H9 (cell line): ENCODE measurements around the gene RBKS. TPM values are rescaled to one million over a fixed set of nuclear protein-coding genes. Genes with fewer than 3 reads are reported as not detected.

Experiments
- DNase-seq: peaks from one replicate; pipeline ENCODE4 v3.0.0-alpha.2; 2017
- H2AFZ ChIP-seq: one replicate; pipeline ENCODE4 v1.6.1; 2013; ENCODE audit warnings: mild to moderate bottlenecking, low read length, control low read depth, moderate library complexity
- H2AK5ac ChIP-seq: 2 replicates; pipeline ENCODE4 v1.6.1; 2013; ENCODE audit warnings: low read length, control low read depth, mixed read lengths; ENCODE audit not compliant: insufficient read length
- H2BK120ac ChIP-seq: one replicate; pipeline ENCODE4 v1.6.1; 2013; ENCODE audit warnings: low read depth, mild to moderate bottlenecking, low read length, control low read depth, inconsistent platforms; ENCODE audit not compliant: poor library complexity, severe bottlenecking
- H2BK12ac ChIP-seq: 2 replicates; pipeline ENCODE4 v1.6.1; 2013; ENCODE audit warnings: low read length, control low read depth, mixed read lengths, low read depth; ENCODE audit not compliant: insufficient read length
- H2BK15ac ChIP-seq: 2 replicates; pipeline ENCODE4 v1.6.1; 2013; ENCODE audit warnings: low read depth, low read length, control low read depth
- H2BK20ac ChIP-seq: one replicate; pipeline ENCODE4 v1.6.1; 2013; ENCODE audit warnings: low read depth, mild to moderate bottlenecking, low read length, control low read depth, inconsistent platforms; ENCODE audit not compliant: poor library complexity, severe bottlenecking
- H2BK5ac ChIP-seq: 2 replicates; pipeline ENCODE4 v1.6.1; 2013; ENCODE audit warnings: low read length, control low read depth, mixed read lengths; ENCODE audit not compliant: insufficient read length
- H3K14ac ChIP-seq: 2 replicates; pipeline ENCODE4 v1.6.1; 2013; ENCODE audit warnings: low read length, control low read depth; ENCODE audit not compliant: insufficient read depth
- H3K18ac ChIP-seq: 2 replicates; pipeline ENCODE4 v1.6.1; 2013; ENCODE audit warnings: low read depth, mild to moderate bottlenecking, mixed read lengths, low read length, control low read depth; ENCODE audit not compliant: insufficient read length
- H3K23ac ChIP-seq: 2 replicates; pipeline ENCODE4 v1.6.1; 2013; ENCODE audit warnings: low read length, control low read depth, mixed read lengths, low read depth; ENCODE audit not compliant: insufficient read length
- H3K23me2 ChIP-seq: 2 replicates; pipeline ENCODE4 v1.6.1; 2013; ENCODE audit warnings: low read depth, mild to moderate bottlenecking, mixed read lengths, low read length, control low read depth; ENCODE audit not compliant: insufficient read length, poor library complexity, severe bottlenecking
- H3K27ac ChIP-seq: 2 replicates; pipeline ENCODE4 v1.5.1; 2013; ENCODE audit warnings: low read length, control low read depth, mixed read lengths, low read depth; ENCODE audit not compliant: insufficient read length
- H3K27me3 ChIP-seq: 2 replicates; pipeline ENCODE4 v1.6.1; 2013; ENCODE audit warnings: low read length, control low read depth, inconsistent platforms; ENCODE audit not compliant: insufficient read depth
- H3K4ac ChIP-seq: 2 replicates; pipeline ENCODE4 v1.6.1; 2013; ENCODE audit warnings: low read depth, mild to moderate bottlenecking, control low read depth, inconsistent platforms, low read length, moderate library complexity
- H3K4me1 ChIP-seq: 2 replicates; pipeline ENCODE4 v1.6.1; 2013; ENCODE audit warnings: low read length, control low read depth, inconsistent platforms; ENCODE audit not compliant: insufficient read depth
- H3K4me2 ChIP-seq: 2 replicates; pipeline ENCODE4 v1.6.1; 2013; ENCODE audit warnings: low read length, control low read depth, mixed read lengths; ENCODE audit not compliant: insufficient read length, insufficient read depth
- H3K56ac ChIP-seq: 2 replicates; pipeline ENCODE4 v1.6.1; 2013; ENCODE audit warnings: low read depth, mild to moderate bottlenecking, mixed read lengths, low read length, control low read depth; ENCODE audit not compliant: insufficient read length
- H3K79me1 ChIP-seq: 2 replicates; pipeline ENCODE4 v1.6.1; 2013; ENCODE audit warnings: low read depth, mild to moderate bottlenecking, moderate library complexity, low read length, control low read depth, inconsistent platforms; ENCODE audit not compliant: insufficient read depth, poor library complexity, severe bottlenecking
- H3K79me2 ChIP-seq: 2 replicates; pipeline ENCODE4 v1.6.1; 2013; ENCODE audit warnings: low read length, control low read depth, inconsistent platforms; ENCODE audit not compliant: insufficient read depth
- H3K9ac ChIP-seq: 2 replicates; pipeline ENCODE4 v1.6.1; 2013; ENCODE audit warnings: low read length, control low read depth, mixed read lengths; ENCODE audit not compliant: insufficient read length; ENCODE audit errors: extremely low read depth
- H3K9me3 ChIP-seq: one replicate; pipeline ENCODE4 v1.6.1; 2013; ENCODE audit warnings: low read depth, low read length, inconsistent platforms; ENCODE audit not compliant: control insufficient read depth
- H3T11ph ChIP-seq: one replicate; pipeline ENCODE4 v1.6.1; 2013; ENCODE audit warnings: mild to moderate bottlenecking, low read length, control low read depth, inconsistent platforms
- H4K20me1 ChIP-seq: one replicate; pipeline ENCODE4 v1.6.1; 2013; ENCODE audit not compliant: control insufficient read depth, insufficient read length, insufficient read depth
- H4K5ac ChIP-seq: 2 replicates; pipeline ENCODE4 v1.6.1; 2013; ENCODE audit warnings: low read depth, mild to moderate bottlenecking, mixed read lengths, low read length, control low read depth; ENCODE audit not compliant: insufficient read length
- H4K8ac ChIP-seq: replicated peaks from 2 replicates; pipeline ENCODE4 v1.6.1; 2013; ENCODE audit warnings: low read length, control low read depth, mixed read lengths, low read depth; ENCODE audit not compliant: insufficient read length
- H4K91ac ChIP-seq: 2 replicates; pipeline ENCODE4 v1.6.1; 2013; ENCODE audit warnings: low read depth, mild to moderate bottlenecking, moderate library complexity, mixed read lengths, low read length, control low read depth; ENCODE audit not compliant: insufficient read length
- H3K27ac Mint-ChIP-seq, 3 experiments: 2 replicates in 2 of 3; 3 replicates in 1 of 3; pipeline ENCODE4 v1.8.0; 2020 to 2021; ENCODE audit warnings: mixed read lengths in 3 of 3, mild to moderate bottlenecking in 1 of 3, moderate library complexity in 1 of 3
- H3K27me3 Mint-ChIP-seq: 2 replicates; pipeline ENCODE4 v1.8.0; 2021; ENCODE audit warnings: low read depth, mild to moderate bottlenecking, moderate library complexity, mixed read lengths
- H3K36me3 Mint-ChIP-seq, 3 experiments: 2 replicates in 2 of 3; 3 replicates in 1 of 3; pipeline ENCODE4 v1.8.0; 2020 to 2021; ENCODE audit warnings: low read depth in 3 of 3, mixed read lengths in 3 of 3; ENCODE audit not compliant: insufficient read depth in 1 of 3
- H3K4me1 Mint-ChIP-seq, 2 experiments: 2 replicates each; pipeline ENCODE4 v1.8.0; 2020; ENCODE audit warnings: mixed read lengths in 2 of 2
- H3K4me3 Mint-ChIP-seq, 2 experiments: 2 replicates in 1 of 2; 3 replicates in 1 of 2; pipeline ENCODE4 v1.8.0; 2020 to 2021; ENCODE audit warnings: mild to moderate bottlenecking in 2 of 2, mixed read lengths in 2 of 2, moderate library complexity in 1 of 2
- H3K9me3 Mint-ChIP-seq, 2 experiments: 2 replicates in 1 of 2; 3 replicates in 1 of 2; pipeline ENCODE4 v1.8.0; 2020; ENCODE audit warnings: mild to moderate bottlenecking in 2 of 2, mixed read lengths in 2 of 2, moderate library complexity in 1 of 2
- WGBS: extraction: QIAGEN DNeasy Blood & Tissue Kit; methylation state at CpG from one replicate; pipeline ENCODE4 v1.1.7; 2013; ENCODE audit warnings: missing lambda C conversion rate, low lambda C conversion rate, mixed read lengths; ENCODE audit not compliant: insufficient read length; ENCODE audit errors: extremely low coverage; 5-methylcytosine and 5-hydroxymethylcytosine counted together
- total RNA-seq: library from RNA; stranded (reverse); gene quantifications from 2 replicates; pipeline ENCODE4 v1.2.1, GENCODE V29; 2021
- TF ChIP-seq, protein P1 (sequence below): fragments of 200-600 bp; sonication (generic); conservative IDR thresholded peaks from 3 replicates; pipeline ENCODE4 v1.8.0; 2021; ENCODE audit warnings: antibody characterized with exemption, mild to moderate bottlenecking

RBKS gene
- total RNA-seq, 1 experiment from 2014 or later = 2.3 TPM

- Histone ChIP-seq H3K18ac (no peak overlapping the region), H3K27ac (no peak overlapping the region), H2BK12ac (no peak overlapping the region), H4K91ac (no peak overlapping the region), H2BK20ac (no peak overlapping the region), H4K5ac (no peak overlapping the region), H3K23ac (no peak overlapping the region), H2AFZ (no peak overlapping the region), H2BK120ac (no peak overlapping the region), H3K79me1 (no peaks in the 10 kb centered on the region), H4K8ac (no peak overlapping the region), H3K14ac (no peak overlapping the region), H3K27me3 (no peaks in the 10 kb centered on the region), H3K9ac (no peak overlapping the region), H3T11ph (no peak overlapping the region), H3K79me2 (no peaks in the 10 kb centered on the region), H3K4ac (no peak overlapping the region), H2AK5ac (no peak overlapping the region), H3K4me2 (no peak overlapping the region), H2BK5ac (no peak overlapping the region), H3K9me3 (no peaks in the 10 kb centered on the region), H3K4me1 (no peaks in the 10 kb centered on the region), H3K56ac (no peak overlapping the region), H2BK15ac (no peak overlapping the region), H4K20me1 (no peaks in the 10 kb centered on the region), H3K23me2 (no peaks in the 10 kb centered on the region)
- Mint-ChIP-seq H3K4me1 (no peaks in the 10 kb centered on the region; a peak in 1 of 4 replicates), H3K27me3 (no peaks in the 10 kb centered on the region; the same call in 1 of the 2 replicates), H3K4me3 (no peak overlapping the region), H3K9me3 (peaks cover 10 to 16% of the 10 kb centered on the region in 2 experiments), H3K27ac (no peak overlapping the region), H3K36me3 (peaks cover 0 to 11% (median 3%) of the 10 kb centered on the region in 3 experiments; a peak in 3 of 7 replicates)
- DNase-seq = no peak
- WGBS = no CpG with 5 or more reads among the region's 1 CpG
- TF ChIP-seq, protein P1, sequence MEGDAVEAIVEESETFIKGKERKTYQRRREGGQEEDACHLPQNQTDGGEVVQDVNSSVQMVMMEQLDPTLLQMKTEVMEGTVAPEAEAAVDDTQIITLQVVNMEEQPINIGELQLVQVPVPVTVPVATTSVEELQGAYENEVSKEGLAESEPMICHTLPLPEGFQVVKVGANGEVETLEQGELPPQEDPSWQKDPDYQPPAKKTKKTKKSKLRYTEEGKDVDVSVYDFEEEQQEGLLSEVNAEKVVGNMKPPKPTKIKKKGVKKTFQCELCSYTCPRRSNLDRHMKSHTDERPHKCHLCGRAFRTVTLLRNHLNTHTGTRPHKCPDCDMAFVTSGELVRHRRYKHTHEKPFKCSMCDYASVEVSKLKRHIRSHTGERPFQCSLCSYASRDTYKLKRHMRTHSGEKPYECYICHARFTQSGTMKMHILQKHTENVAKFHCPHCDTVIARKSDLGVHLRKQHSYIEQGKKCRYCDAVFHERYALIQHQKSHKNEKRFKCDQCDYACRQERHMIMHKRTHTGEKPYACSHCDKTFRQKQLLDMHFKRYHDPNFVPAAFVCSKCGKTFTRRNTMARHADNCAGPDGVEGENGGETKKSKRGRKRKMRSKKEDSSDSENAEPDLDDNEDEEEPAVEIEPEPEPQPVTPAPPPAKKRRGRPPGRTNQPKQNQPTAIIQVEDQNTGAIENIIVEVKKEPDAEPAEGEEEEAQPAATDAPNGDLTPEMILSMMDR = no peak
These were observed 65.8 kb downstream of the RBKS start for GRCh38 chr2:27824401-27824800.
